Stimulated activated CD4-positive, alpha-beta T cell treated with anti-CD3 and anti-CD28 coated beads, Interleukin-4, amount 100 ng/mL, for 48 hours (primary cell): ENCODE data around the gene PUS7.
A peak's percentile ranks its signal among the peaks of the same experiment; 100 is the strongest.
"Not testable (repeated sequence)": the region's sequence is repeated elsewhere in the genome, so short reads cannot be mapped to it uniquely, and the experiment has no call there.

Experiments
- DNase-seq, 2 donors: peaks; one replicate each; pipeline ENCODE4 v3.0.0-alpha.2; 2020; ENCODE audit warnings: low read depth in 2 of 2

Gene PUS7

DNA sequence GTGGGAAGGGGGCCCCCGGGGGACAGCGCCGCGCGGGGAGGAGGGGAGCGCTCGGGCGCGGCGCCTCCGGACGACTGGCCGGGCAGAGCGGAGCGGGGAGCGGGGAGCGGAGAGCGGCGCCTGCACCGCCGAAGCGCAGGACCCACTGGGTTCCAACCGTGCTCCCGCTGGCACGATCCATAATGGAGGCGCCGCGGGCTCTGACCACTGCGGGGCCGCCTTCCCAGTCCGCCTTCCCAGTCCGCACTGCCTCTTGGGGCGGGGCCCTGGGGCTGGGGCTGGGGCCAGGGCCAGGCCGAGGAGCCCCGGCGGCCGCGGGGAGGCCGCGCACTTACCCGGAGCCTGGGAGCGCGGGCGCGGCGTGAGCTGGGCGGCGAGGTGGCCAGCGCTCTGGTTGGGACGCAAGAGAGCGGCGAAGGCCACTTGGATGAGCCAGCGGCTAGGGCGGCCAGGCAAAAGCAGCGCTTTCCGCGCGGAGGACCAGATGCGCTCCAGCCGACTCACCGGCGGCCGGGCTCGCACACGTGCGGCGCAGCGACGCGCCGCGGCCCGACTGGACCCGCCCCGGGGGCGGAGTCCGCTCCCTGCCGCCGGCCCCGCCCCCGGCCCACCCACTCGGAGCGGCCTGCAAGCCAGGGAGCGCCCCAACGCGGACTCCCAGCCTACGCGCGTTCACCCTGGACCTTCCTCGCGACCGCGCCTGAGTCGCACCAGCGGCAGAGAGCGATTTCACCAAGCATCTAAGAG lies at the start of gene PUS7:
TSS of gene PUS7 (minus strand) at position 555 of the 747 bp plus-strand sequence. CDS start 13,759 bp downstream, outside the sequence.
- DNase-seq, result peak; percentile 78 to 83

- no peak for DNase-seq
Observed at GRCh38 chr7:105567821-105568220, 45.8 kb upstream of the PUS7 start.

GRCh38 chr7:105567024-105567423 lies 45.0 kb upstream of the PUS7 start:
- DNase-seq, result no peak

- DNase-seq, result no peak
Observed at GRCh38 chr7:105565190-105565589, 43.1 kb upstream of the PUS7 start.

GRCh38 chr7:105559926-105560325 lies 37.9 kb upstream of the PUS7 start:
- DNase-seq, result no peak

GRCh38 chr7:105538339-105538738 lies 16.3 kb upstream of the PUS7 start:
- DNase-seq, result no peak

- DNase-seq, result no peak
Observed at GRCh38 chr7:105532709-105533460, 10.8 kb upstream of the PUS7 start.

DNA sequence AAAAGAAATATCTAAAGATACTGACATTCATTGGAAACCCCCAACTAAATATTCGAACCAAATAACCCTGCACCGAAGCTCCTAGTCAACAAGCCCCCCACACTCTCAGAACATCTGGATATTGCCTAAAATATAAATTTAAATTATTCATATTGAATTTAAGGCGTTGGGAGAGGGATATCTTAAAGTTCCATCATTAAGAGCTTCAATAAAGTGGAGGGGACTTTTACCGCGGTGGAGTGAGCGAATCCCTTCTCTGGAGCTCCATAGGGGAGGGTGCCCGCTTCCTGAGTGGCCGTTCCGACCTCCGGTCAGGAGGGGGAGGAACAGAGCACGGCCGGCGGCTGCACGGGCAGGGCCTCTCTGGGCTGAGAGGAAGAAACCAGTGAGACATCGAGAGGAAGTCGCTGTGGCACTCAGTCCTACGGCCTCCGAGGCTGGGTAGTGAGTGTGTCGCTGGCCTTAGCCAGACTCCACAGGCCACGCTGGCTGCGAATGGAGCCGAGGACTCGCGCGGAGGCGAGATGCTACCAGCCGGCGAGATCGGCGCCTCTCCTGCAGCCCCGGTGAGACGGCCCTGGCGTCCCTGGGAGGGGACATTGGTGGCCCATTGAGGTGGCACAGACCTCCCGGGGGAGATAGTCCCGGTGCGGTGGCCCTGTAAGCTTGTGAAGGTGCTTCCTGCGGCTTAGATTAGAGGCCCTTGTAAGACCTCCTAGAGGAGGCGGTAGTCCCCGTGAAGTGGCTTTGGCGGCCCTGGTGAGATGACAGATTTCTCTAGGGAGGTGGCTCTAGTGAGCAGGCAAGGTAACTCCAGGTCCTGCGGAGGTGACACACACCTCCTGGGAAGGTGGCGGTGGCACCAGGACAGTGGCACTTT lies 10.0 kb upstream of the PUS7 start, which contains the start of gene RINT1:
TSS of gene RINT1 (plus strand) at position 410 of the 880 bp plus-strand sequence. CDS start at position 525, 115 bp downstream.
- DNase-seq, result peak; percentile 85 to 87

- DNase-seq, result no peak
Observed at GRCh38 chr7:105530546-105530945, 8.5 kb upstream of the PUS7 start.

- DNase-seq, result no peak
Observed at GRCh38 chr7:105530126-105530525, 8.1 kb upstream of the PUS7 start.

DNA sequence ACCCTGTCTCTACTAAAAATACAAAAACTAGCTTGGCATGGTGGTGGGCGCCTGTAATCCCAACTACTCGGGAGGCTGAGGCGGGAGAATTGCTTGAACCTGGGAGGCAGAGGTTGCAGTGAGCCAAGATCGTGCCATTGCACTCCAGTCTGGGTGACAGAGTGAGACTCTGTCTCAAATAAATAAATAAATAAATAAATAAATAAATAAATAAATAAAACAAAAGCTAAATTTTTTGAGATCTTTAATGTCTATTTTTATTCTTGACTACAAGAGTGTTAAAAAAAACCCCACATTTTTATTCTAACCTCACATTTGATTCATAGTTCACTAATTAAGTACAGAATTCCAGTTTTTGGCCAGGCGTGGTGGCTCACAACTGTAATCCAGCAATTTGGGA lies 5.7 kb upstream of the PUS7 start:
- DNase-seq, result not testable (repeated sequence)

GRCh38 chr7:105524840-105525239 lies 2.8 kb upstream of the PUS7 start:
- no peak for DNase-seq

- not testable (repeated sequence) for DNase-seq
Observed at GRCh38 chr7:105524423-105524822, 2.4 kb upstream of the PUS7 start.

DNA sequence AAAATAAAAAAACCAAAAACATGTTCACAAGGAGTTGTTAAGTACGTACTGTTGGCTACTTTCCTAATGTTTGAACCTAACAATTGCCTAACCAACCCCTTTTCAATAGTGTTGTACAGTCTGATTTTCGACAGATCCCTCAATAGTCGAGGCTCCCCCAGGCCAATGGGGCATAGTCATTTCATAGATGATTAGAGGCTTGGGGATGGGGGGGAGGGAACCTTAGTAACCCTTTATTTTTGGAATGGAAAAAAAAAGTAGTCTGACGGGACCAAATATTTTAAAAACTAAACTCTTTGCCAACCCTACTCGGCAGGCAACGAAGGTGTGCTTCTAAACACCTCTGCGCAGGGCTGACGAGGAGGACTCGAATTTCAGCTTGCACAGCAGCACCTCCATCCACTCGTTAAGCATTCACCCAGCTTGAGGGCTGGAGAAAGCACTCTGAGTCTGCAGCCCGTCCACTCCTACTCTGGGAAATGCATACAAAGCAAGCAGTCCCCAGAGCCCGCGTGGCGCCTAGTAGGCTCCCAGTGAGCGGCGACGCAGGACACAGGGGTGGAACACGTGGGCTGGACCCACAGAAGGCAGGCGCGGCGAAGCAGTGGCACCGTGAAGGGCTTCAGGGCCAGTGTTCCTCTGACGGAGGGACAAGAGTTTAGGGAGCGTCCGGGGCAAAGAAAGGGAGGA lies 899 bp downstream of the PUS7 start:
- peak; percentile 44 to 46 for DNase-seq

- DNase-seq, result not testable (repeated sequence)
Observed at GRCh38 chr7:105520620-105521019, 1.5 kb downstream of the PUS7 start.

DNA sequence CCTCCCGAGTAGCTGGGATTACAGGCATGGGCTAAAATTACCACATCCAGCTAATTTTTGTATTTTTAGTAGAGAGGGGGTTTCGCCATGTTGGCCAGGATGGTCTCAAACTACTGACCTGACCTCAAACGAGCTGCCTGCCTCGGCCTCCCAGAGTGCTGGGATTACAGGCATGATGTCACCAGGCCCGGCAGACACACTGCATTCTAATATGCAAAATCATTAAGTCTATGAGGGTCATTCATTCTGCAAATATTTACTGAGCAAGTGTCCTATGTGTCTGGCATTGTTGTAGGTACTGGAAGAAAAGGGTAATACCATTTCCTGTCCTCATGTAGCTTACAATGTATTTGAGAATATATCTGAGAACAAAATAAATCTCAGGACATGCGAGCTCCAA lies 2.7 kb downstream of the PUS7 start:
- DNase-seq, result no peak

DNA sequence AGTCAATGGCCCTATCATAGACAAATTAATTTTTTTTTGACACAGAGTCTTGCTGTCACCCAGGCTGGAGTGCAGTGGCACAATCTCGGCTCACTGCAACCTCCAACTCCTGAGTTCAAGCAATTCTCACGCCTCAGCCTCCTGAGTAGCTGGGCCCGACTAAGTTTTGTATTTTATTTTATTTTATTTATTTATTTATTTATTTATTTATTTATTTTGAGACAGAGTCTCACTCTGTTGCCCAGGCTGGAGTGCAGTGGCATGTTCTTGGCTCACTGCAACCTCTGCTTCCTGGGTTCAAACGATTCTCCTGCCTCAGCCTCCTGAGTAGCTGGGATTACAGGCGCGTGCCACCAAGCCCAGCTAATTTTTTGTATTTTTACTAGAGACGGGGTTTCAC lies 6.5 kb downstream of the PUS7 start:
- not testable (repeated sequence) for DNase-seq

GRCh38 chr7:105512926-105513526 lies 9.0 kb downstream of the PUS7 start:
- no peak for DNase-seq

GRCh38 chr7:105512415-105512814 lies 9.7 kb downstream of the PUS7 start:
- DNase-seq, result no peak

- DNase-seq, result no peak
Observed at GRCh38 chr7:105502173-105502572, 19.9 kb downstream of the PUS7 start.

- DNase-seq, result no peak
Observed at GRCh38 chr7:105497016-105497415, 25.1 kb downstream of the PUS7 start.
